GM10266 (cell line): ENCODE results near the gene SEPTIN8.

Experiments used
- DNase-seq: peaks from one replicate; pipeline ENCODE4 v3.0.0; 2012; ENCODE audit errors: extremely low spot score
- TF ChIP-seq, protein P1 (sequence below): IDR thresholded peaks from 2 replicates; pipeline ENCODE4 v1.5.1; 2012; ENCODE audit warnings: mild to moderate bottlenecking, low read depth; ENCODE audit not compliant: control insufficient read depth, insufficient read depth; ENCODE audit errors: missing control alignments

SEPTIN8 gene

DNA sequence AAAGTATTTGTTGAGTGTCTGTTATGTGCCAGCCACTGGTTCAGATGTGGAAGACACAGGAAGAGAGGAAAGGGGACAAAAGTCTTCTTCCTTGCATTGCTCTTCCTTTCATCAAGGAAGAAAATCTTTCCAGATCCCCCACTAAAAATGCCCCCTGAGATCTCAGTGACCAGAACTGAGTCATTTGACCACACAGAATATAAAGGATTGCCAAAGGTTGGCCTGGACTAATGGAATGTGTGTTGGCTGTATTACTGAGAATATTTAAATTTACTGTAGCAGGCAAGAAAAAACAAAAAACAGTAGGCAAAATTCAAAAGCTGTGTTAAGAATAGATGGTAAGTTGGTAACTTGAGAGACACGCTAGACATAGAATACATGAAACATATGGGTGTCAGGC lies 10.0 kb upstream of the SEPTIN8 start:
- TF ChIP-seq, protein P1, sequence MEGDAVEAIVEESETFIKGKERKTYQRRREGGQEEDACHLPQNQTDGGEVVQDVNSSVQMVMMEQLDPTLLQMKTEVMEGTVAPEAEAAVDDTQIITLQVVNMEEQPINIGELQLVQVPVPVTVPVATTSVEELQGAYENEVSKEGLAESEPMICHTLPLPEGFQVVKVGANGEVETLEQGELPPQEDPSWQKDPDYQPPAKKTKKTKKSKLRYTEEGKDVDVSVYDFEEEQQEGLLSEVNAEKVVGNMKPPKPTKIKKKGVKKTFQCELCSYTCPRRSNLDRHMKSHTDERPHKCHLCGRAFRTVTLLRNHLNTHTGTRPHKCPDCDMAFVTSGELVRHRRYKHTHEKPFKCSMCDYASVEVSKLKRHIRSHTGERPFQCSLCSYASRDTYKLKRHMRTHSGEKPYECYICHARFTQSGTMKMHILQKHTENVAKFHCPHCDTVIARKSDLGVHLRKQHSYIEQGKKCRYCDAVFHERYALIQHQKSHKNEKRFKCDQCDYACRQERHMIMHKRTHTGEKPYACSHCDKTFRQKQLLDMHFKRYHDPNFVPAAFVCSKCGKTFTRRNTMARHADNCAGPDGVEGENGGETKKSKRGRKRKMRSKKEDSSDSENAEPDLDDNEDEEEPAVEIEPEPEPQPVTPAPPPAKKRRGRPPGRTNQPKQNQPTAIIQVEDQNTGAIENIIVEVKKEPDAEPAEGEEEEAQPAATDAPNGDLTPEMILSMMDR = no peak
- no peak for DNase-seq

DNA sequence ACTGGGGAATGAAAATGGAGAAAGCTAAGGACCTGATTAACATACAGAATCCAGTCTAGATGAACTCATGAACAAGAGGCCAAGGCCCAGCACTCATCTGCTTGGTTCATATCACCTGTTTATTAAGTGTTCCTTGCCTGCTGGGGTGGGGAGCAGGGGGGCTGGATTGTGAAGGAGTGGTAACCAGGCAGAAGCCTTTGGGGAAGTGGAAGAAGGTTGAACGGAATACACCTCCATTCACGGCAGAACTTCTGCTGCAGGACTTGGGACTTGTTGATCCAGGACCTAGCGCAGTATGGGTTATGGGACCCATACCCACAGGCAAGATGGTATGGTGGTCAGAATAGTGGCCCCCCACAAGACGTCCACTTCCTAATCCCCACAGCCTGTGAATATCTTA lies 8.8 kb upstream of the SEPTIN8 start:
- TF ChIP-seq, protein P1 = no peak
- DNase-seq = no peak

DNA sequence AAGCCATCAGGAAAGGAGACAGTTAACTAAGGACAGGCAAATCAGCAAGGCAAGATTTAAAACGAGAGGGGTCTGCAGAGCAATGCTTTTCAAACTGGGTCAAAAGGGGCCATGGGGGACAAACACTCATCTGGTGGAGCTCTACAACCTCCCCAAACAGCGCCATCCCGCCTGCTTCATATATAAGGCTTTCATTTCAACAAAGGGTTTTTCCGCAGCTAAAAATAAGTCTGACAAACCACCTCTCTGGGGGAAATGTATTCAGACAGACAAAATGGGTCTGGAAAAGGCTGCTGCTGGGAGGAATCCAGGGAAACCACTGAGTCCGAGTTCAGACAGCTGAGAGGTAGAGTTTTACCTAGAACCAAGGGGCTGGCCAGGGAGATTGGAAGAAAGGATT lies 8.3 kb upstream of the SEPTIN8 start:
- TF ChIP-seq, protein P1 = no peak

DNA sequence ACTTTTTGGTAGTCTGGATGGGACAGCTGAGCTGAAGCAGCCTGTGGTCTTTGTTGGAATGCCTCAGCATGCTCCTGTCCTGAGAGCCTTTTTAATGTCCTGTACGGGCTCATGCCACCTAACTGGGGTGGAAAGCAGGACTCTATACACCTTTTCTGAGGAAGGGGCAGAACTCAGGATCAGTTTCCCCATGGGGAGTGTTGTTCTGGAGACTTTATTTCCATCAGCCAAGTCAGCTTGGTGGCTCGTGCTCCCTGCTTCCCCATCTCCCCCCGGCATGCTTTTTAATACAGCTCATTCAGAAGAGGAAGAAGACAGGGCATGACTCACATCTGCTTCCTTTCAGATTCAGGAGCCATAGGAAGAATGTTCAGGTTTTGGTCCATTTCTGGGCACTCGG lies 5.1 kb upstream of the SEPTIN8 start:
- DNase-seq = no peak
- TF ChIP-seq, protein P1 = no peak

More for the DNA sequence above, 8.3 kb upstream of the SEPTIN8 start:
- no peak for DNase-seq

DNA sequence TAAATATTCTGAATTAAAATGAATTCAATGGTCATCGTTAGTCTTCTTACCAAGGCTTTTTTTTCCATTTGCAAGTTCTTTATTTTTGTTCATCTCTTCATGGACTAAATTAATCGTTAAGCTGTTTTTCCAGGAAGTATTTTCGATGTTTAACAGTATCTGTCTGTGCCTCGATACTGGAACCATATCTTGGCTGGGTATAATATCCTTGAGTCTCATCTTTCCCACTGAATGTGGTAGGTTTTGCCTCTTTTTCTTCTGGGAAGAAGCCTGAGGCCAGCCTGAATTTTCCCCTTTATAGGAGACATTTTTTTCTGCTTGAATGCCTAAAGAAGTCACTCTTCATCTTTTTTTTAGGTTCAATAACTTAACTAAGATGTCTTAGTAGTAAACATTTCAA lies 4.0 kb upstream of the SEPTIN8 start:
- TF ChIP-seq, protein P1 = no peak
- DNase-seq = no peak

DNA sequence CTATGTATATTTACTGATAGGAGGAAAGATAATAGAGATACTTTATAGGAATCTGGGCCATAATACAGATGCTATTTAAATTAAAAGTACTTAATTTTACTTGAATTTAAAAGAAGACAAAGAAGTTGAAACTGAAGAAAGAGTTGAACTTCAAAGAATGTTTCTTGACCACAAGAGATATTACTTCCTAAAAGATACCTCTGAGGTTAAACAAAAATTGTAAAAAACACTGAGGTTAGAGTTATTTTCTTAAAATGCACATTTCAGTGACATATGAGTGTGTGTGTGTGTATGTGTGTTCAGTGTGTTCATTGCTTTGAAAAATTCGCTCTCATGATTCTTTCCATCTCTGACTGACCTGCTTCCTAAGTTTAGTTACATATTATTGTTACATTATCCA lies 3.5 kb upstream of the SEPTIN8 start:
- TF ChIP-seq, protein P1 = no peak
- no peak for DNase-seq

DNA sequence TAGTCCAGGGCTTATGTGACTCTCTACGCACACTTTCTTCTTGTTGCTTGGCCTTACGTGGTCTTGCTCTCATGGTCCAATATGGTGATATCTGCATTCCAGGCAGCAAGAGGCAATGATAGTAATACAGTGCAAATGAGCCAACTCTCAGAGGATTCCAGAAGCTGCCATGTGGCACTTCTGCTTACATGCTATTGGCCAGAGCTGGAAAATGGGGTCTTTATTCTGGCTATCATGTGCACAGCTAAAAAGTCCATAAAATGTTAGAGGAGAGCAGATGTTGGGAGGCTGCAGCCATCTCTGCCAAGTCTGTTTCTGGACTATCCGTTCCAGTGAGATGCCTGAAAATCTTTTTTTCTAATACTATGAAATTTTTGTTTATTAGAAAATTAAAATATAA lies 2.9 kb upstream of the SEPTIN8 start:
- TF ChIP-seq, protein P1 = no peak
- DNase-seq = no peak
